Astrocyte (in vitro differentiated cells and primary cell): ENCODE results near the gene PCED1A.

Experiments
- CTCF ChIP-seq: IDR thresholded peaks from 2 replicates; pipeline ENCODE4 v1.5.1; 2011; ENCODE audit warnings: low read depth, mild to moderate bottlenecking, inconsistent platforms, low read length, moderate library complexity; ENCODE audit not compliant: insufficient read depth
- EZH2 ChIP-seq: IDR thresholded peaks from 2 replicates; pipeline ENCODE4 v1.6.1; 2012; ENCODE audit warnings: mild to moderate bottlenecking, low read length, inconsistent platforms; ENCODE audit not compliant: insufficient read depth

GRCh38 chr20:2836035-2836434 lies 4.4 kb downstream of the PCED1A start:
- TF ChIP-seq CTCF (no peak), EZH2 (no peak)
